HCT116 (cell line): ENCODE measurements around the gene PLCB2.

Source experiments
- EZH2 ChIP-seq: fragments of 200-600 bp; sonication (generic); IDR thresholded peaks from 2 replicates; pipeline ENCODE4 v1.6.1; 2017; ENCODE audit warnings: antibody characterized with exemption, mixed run types
- EZH2phosphoT487 ChIP-seq: fragments of 200-600 bp; IDR thresholded peaks from 2 replicates; pipeline ENCODE4 v1.6.1; 2018; ENCODE audit warnings: antibody characterized with exemption, borderline replicate concordance
- POLR2A ChIP-seq: IDR thresholded peaks from 2 replicates; pipeline ENCODE4 v1.7.0; 2011; ENCODE audit warnings: borderline replicate concordance; ENCODE audit not compliant: insufficient read depth, insufficient read length; ENCODE audit errors: extremely low read depth
- POLR2AphosphoS5 ChIP-seq: IDR thresholded peaks from 2 replicates; pipeline ENCODE4 v1.6.1; 2011; ENCODE audit warnings: mild to moderate bottlenecking, low read depth, low read length, moderate library complexity
- YY1 ChIP-seq: IDR thresholded peaks from 2 replicates; pipeline ENCODE4 v1.6.1; 2011; ENCODE audit warnings: low read length, low read depth, moderate library complexity, mild to moderate bottlenecking; ENCODE audit not compliant: insufficient replicate concordance; ENCODE audit errors: extremely low read depth
- TF ChIP-seq, protein P1 (sequence below), 3 experiments: fragments of 200-600 bp in 1 of 3; sonication (generic) in 1 of 3; IDR thresholded peaks in 2 of 3; conservative IDR thresholded peaks in 1 of 3; 2 replicates each; pipeline ENCODE4 v1.5.1; 2012 to 2017; ENCODE audit warnings: low read depth in 2 of 3, low read length in 2 of 3, antibody characterized with exemption in 1 of 3, borderline replicate concordance in 1 of 3, control low read depth in 1 of 3, mild to moderate bottlenecking in 1 of 3, mixed read lengths in 1 of 3, mixed run types in 1 of 3, moderate library complexity in 1 of 3; ENCODE audit not compliant: insufficient read depth in 1 of 3

DNA sequence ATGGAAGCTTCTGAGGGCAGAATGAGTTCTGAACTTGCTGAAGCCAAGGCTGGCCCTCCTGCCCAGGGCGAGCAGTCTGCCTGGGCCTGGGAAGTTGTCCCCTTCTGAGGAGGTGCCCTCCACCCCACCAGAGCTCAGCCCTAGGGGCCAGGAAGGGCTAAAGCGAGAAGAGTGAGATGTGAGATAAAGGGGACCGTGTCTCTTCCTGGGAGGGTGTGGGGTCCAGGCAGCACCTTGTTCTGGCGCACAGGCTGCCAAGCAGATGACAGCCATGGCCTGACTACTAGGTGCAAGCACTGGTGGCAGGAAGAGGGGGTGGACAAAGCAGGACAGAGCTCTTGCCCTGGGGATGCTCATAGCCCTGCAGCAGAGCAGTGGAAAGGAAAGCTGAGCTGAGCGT lies 65.1 kb downstream of the PLCB2 start:
- TF ChIP-seq, protein P1, sequence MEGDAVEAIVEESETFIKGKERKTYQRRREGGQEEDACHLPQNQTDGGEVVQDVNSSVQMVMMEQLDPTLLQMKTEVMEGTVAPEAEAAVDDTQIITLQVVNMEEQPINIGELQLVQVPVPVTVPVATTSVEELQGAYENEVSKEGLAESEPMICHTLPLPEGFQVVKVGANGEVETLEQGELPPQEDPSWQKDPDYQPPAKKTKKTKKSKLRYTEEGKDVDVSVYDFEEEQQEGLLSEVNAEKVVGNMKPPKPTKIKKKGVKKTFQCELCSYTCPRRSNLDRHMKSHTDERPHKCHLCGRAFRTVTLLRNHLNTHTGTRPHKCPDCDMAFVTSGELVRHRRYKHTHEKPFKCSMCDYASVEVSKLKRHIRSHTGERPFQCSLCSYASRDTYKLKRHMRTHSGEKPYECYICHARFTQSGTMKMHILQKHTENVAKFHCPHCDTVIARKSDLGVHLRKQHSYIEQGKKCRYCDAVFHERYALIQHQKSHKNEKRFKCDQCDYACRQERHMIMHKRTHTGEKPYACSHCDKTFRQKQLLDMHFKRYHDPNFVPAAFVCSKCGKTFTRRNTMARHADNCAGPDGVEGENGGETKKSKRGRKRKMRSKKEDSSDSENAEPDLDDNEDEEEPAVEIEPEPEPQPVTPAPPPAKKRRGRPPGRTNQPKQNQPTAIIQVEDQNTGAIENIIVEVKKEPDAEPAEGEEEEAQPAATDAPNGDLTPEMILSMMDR (IDR thresholded peaks at IDR 0.05 in 2 of 3, conservative IDR thresholded peaks at IDR 0.05 in 1 of 3; ENCODE audit: borderline replicate concordance in 1 of 3, insufficient read depth in 1 of 3, low read depth in 2 of 3, low read length in 2 of 3), result no peak
- TF ChIP-seq POLR2A (no peak), YY1 (no peak), EZH2phosphoT487 (no peak), POLR2AphosphoS5 (no peak), EZH2 (no peak)
